22Rv1 (cell line): ENCODE results near the gene TMEM183A.

Experiments used
- ZFX ChIP-seq: fragments of 450-650 bp; IDR thresholded peaks from 2 replicates; pipeline ENCODE4 v1.6.1; 2017; ENCODE audit warnings: antibody characterized with exemption, borderline replicate concordance
- TF ChIP-seq, protein P1 (sequence below): fragments of 450-650 bp; IDR thresholded peaks from 2 replicates; pipeline ENCODE4 v1.5.1; 2017; ENCODE audit warnings: mild to moderate bottlenecking

DNA sequence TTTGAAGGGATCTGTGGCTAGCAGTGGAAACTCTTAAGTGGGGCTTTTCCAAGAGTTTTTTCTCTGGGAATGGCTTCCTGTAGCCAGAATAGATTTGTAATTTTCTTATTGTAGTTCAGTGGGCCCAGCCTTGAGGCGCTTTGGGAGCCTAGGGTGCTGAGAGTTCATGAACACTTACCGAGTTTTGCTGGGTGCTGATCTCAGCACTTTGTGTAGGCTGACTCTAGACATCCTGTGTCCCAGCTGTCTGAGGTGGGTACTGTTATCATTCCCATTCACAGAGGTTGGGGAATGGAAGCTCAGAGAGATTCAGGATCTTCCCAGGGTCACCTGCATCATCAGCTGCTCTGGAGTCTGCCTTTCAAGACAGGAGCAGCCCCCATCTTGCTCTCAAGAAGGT lies 26.1 kb downstream of the TMEM183A start:
- TF ChIP-seq, protein P1, sequence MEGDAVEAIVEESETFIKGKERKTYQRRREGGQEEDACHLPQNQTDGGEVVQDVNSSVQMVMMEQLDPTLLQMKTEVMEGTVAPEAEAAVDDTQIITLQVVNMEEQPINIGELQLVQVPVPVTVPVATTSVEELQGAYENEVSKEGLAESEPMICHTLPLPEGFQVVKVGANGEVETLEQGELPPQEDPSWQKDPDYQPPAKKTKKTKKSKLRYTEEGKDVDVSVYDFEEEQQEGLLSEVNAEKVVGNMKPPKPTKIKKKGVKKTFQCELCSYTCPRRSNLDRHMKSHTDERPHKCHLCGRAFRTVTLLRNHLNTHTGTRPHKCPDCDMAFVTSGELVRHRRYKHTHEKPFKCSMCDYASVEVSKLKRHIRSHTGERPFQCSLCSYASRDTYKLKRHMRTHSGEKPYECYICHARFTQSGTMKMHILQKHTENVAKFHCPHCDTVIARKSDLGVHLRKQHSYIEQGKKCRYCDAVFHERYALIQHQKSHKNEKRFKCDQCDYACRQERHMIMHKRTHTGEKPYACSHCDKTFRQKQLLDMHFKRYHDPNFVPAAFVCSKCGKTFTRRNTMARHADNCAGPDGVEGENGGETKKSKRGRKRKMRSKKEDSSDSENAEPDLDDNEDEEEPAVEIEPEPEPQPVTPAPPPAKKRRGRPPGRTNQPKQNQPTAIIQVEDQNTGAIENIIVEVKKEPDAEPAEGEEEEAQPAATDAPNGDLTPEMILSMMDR, result no peak
- TF ChIP-seq ZFX, result no peak
